ENCODE results near the gene SPSB2.
"Not testable (repeated sequence)": the region's sequence is repeated elsewhere in the genome, so short reads cannot be mapped to it uniquely, and the experiment has no call there.

SPSB2 gene

GRCh38 chr12:6909421-6910145 is 36.5 kb upstream of the SPSB2 start:
- no peaks in the 10 kb centered on the region for H3K9me3 ChIP-seq (ENCODE audit: severe bottlenecking)
- no peak overlapping the region for H3K27ac ChIP-seq
- no peak for DNase-seq
- no peak for TF ChIP-seq CTCF (IDR thresholded peaks at IDR 0.05; ENCODE audit: low read depth, low read length)
- H3K36me3 ChIP-seq: peaks cover 1% of the 10 kb centered on the region; the same call in 1 of the 2 replicates
- no peak overlapping the region for H3K4me3 ChIP-seq (ENCODE audit: low read depth, low read length)
- H3K27me3 ChIP-seq (ENCODE audit: insufficient read depth, low read depth, severe bottlenecking): no peaks in the 10 kb centered on the region

DNA sequence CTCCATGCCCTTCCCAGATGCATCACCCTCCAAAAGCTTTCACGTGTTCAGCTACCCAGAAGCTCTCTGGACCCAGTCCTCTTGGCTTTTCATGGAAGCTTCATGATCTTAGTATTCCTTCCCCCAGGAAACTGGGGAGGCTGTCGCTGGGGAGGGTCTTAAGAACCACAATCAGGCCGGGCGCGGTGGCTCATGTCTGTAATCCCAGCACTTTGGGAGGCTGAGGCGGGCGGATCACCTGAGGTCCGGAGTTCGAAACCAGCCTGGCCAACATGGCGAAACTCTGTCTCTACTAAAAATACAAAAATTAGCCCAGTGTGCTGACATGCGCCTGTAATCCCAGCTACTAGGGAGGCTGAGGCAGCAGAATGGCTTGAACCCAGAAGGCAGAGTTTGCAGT is 35.0 kb upstream of the SPSB2 start:
- H3K27ac ChIP-seq; DNase-seq; H3K9me3 ChIP-seq (ENCODE audit: severe bottlenecking); H3K4me3 ChIP-seq (ENCODE audit: low read depth, low read length); H3K27me3 ChIP-seq (ENCODE audit: insufficient read depth, low read depth, severe bottlenecking); H3K36me3 ChIP-seq: not testable (repeated sequence)

DNA sequence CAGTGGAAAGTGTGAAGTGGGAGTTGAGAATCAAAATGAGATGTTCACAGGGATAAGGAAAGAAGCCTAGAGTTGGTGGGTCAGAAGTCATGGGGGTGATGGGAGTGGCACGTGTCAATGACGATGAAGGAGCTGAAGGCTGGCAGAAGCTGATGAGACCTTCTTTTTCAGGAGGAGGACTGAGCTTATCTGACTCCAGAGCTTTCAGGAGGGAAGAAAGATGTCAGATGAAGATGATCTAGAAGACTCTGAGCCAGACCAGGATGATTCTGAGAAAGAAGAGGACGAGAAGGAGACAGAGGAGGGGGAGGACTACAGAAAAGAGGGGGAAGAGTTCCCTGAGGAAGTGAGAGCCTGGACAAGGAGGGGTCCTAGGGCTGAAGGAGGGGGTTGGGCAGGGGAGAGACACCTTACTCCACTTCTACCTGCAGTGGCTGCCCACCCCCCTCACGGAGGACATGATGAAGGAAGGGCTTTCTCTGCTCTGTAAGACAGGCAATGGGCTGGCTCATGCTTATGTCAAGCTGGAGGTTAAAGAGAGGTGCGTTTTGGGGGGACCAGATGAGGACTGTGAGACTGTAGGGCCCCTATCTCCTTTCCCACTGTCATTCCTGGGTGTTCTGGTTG is 32.4 kb upstream of the SPSB2 start:
- no peaks in the 10 kb centered on the region for H3K9me3 ChIP-seq (ENCODE audit: severe bottlenecking)
- H3K27ac ChIP-seq: no peak overlapping the region
- no peaks in the 10 kb centered on the region for H3K27me3 ChIP-seq (ENCODE audit: insufficient read depth, low read depth, severe bottlenecking)
- H3K4me3 ChIP-seq (ENCODE audit: low read depth, low read length): peak overlapping the region; percentile 79
- H3K36me3 ChIP-seq: no peaks in the 10 kb centered on the region
- DNase-seq: no peak
- no peak for TF ChIP-seq CTCF (IDR thresholded peaks at IDR 0.05; ENCODE audit: low read depth, low read length)

DNA sequence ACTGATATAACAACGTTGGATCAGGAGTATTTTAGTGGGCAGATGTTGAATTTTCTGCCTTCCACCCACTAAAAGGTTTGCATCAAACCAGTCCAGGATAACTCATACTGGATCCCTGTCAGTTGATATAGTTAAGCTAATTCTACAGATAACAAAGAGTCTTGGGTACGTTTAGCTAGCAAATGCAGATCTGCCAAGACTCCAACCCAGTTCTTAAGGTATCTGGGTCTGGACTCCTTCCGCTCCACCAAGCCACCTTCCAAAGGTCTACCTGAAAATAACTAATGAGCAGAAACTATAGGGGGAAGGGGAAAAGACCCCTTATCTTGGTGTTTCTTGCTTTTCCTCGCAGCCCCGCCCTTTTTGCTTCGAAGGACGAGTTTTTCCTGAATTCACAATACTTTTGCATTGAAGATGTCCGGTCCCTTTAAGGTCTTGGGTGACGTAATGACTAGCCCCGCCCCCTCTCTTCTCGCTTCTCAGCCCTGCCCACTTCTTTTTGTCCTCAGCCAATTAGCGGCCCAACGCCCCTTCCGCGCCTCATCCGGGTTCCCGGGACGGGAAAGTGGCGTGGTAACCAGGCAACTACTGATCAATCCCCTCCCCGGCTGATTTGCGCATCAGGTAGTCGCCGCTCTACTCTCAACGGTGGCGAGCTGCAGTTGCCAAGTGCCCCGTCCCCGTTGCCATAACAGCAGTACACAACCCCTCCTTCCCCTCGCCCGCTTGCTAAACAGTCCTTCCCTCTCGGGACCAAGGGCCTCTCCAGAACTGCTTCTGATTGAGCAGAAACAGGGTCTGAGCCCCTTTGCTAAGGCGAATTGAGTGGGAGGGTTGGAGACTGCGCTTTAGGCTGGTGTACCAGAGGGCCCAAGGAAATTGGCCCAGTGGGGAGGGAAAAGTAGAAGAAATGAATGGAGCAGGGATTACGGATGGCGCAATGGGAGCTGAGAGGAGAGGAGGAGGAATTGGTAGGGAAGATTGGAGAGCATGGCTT is 31.5 kb upstream of the SPSB2 start, which contains the start of gene LRRC23:
TSS of gene LRRC23 (plus strand) at position 543 of the 997 bp plus-strand sequence. CDS start 812 bp downstream, outside the sequence.
- TF ChIP-seq CTCF (IDR thresholded peaks at IDR 0.05; ENCODE audit: low read depth, low read length): no peak
- peak within 1 kb of the TSS; percentile 77 for H3K27ac ChIP-seq
- no peaks in the 10 kb centered on the region for H3K27me3 ChIP-seq (ENCODE audit: insufficient read depth, low read depth, severe bottlenecking)
- H3K4me3 ChIP-seq (ENCODE audit: low read depth, low read length): peak within 1 kb of the TSS; percentile 79
- no peaks in the 10 kb centered on the region for H3K9me3 ChIP-seq (ENCODE audit: severe bottlenecking)
- H3K36me3 ChIP-seq: no peaks in the 10 kb centered on the region
- peak; percentile 97 for DNase-seq

- peak overlapping the region; percentile 77 for H3K27ac ChIP-seq
- no peaks in the 10 kb centered on the region for H3K36me3 ChIP-seq
- no peak for DNase-seq
- no peak for TF ChIP-seq CTCF (IDR thresholded peaks at IDR 0.05; ENCODE audit: low read depth, low read length)
- H3K27me3 ChIP-seq (ENCODE audit: insufficient read depth, low read depth, severe bottlenecking): no peaks in the 10 kb centered on the region
- H3K9me3 ChIP-seq (ENCODE audit: severe bottlenecking): no peaks in the 10 kb centered on the region
- H3K4me3 ChIP-seq (ENCODE audit: low read depth, low read length): peak overlapping the region; percentile 79
Observed at GRCh38 chr12:6903722-6904121, 30.6 kb upstream of the SPSB2 start.

DNA sequence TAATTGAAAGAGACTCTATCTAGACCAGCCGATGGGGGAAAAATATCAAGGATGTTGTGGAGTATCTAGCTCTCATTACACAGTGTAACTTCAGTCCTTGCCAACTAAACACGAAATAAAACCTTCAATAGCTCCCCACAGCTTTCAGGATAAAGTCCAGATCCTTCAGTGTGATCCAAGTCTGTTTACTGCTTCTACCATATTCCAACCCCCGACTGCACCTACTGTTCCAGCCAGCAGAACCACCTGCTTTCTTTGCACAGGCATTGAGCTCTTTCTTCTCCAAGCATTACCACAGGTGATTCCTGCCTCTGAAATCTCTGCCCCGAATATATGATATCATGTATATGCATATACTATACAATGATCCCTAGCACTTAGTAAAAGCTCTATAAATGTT is 29.3 kb upstream of the SPSB2 start:
- Histone ChIP-seq H3K4me3 (ENCODE audit: low read depth, low read length) (no peak overlapping the region), H3K27ac (peak overlapping the region; percentile 65), H3K9me3 (ENCODE audit: severe bottlenecking) (no peaks in the 10 kb centered on the region), H3K36me3 (no peaks in the 10 kb centered on the region), H3K27me3 (ENCODE audit: insufficient read depth, low read depth, severe bottlenecking) (no peaks in the 10 kb centered on the region)
- no peak for TF ChIP-seq CTCF (IDR thresholded peaks at IDR 0.05; ENCODE audit: low read depth, low read length)
- peak; percentile 42 for DNase-seq
